HG03378 (cell line): ENCODE results near the gene SOX2.
"Not testable (repeated sequence)": the region's sequence is repeated elsewhere in the genome, so short reads cannot be mapped to it uniquely, and the experiment has no call there.

Source experiments
- ATAC-seq: cut with Tn5 transposase; IDR thresholded peaks from one replicate; pipeline ENCODE4 v1.9.1; 2021; ENCODE audit warnings: mild to moderate bottlenecking, moderate library complexity; ENCODE audit not compliant: unreplicated experiment

Gene SOX2

GRCh38 chr3:181756645-181757297 lies 45.0 kb downstream of the SOX2 start:
- ATAC-seq = no peak

GRCh38 chr3:181757694-181758306 lies 46.1 kb downstream of the SOX2 start:
- no peak for ATAC-seq

- no peak for ATAC-seq
Measured at GRCh38 chr3:181761906-181762305, 50.2 kb downstream of the SOX2 start.

- not testable (repeated sequence) for ATAC-seq
Measured at GRCh38 chr3:181764033-181764432, 52.3 kb downstream of the SOX2 start.
